ENCODE data around the gene BCAS4.

GRCh38 chr20:50798650-50799049 is 3.8 kb downstream of the BCAS4 start:
- TF ChIP-seq GATA2 (IDR thresholded peaks at IDR 0.05; ENCODE audit: low read depth, low read length) (no peak), GATA3 (IDR thresholded peaks at IDR 0.05; ENCODE audit: low read depth, low read length) (no peak)
